ENCODE results near the gene RASGRF2.

Gene RASGRF2

DNA sequence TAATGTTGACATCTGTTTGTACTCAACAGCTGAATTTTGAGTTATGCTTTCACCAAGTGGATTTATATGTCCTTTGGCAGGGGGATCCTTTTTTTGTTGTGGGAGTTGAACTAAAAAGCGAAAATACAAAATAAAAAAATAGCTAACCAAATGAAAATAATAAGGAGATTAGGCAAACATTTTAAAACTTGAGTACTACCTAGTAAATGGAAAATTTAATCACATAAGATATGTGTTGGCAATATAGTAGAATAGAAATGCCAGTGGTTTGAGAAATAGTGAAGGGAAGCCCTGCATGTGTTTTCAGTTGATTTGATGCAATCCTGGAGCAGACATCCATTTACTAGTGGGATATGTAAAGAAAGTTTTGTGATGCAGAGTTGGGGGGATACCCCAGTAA, 98.0 kb downstream of the RASGRF2 start:
- Histone ChIP-seq H3K4me1 (ENCODE audit: control insufficient read depth, low read length) (no peaks in the 10 kb centered on the region), H3F3A (ENCODE audit: control insufficient read depth, insufficient read depth) (no peaks in the 10 kb centered on the region), H3K9me3 (ENCODE audit: control insufficient read depth, insufficient read depth, low read length) (no peaks in the 10 kb centered on the region), H3K27me3 (ENCODE audit: control insufficient read depth, low read length) (no peaks in the 10 kb centered on the region), H3K9me2 (replicated peaks; ENCODE audit: control insufficient read depth, low read length) (no peaks in the 10 kb centered on the region), H3K4me3 (ENCODE audit: low read length) (no peak overlapping the region), H3K4me2 (ENCODE audit: low read length) (no peak overlapping the region), H4K20me1 (ENCODE audit: control insufficient read depth, insufficient read depth, low read depth, low read length) (no peaks in the 10 kb centered on the region), H3K27ac (ENCODE audit: low read depth, low read length) (no peak overlapping the region), H3K79me2 (ENCODE audit: control insufficient read depth, low read length) (no peaks in the 10 kb centered on the region), H3K36me3 (ENCODE audit: control insufficient read depth, low read length) (no peaks in the 10 kb centered on the region)
- TF ChIP-seq EZH2phosphoT487 (IDR thresholded peaks at IDR 0.05; ENCODE audit: borderline replicate concordance, low read length) = no peak
- TF ChIP-seq, protein P1, sequence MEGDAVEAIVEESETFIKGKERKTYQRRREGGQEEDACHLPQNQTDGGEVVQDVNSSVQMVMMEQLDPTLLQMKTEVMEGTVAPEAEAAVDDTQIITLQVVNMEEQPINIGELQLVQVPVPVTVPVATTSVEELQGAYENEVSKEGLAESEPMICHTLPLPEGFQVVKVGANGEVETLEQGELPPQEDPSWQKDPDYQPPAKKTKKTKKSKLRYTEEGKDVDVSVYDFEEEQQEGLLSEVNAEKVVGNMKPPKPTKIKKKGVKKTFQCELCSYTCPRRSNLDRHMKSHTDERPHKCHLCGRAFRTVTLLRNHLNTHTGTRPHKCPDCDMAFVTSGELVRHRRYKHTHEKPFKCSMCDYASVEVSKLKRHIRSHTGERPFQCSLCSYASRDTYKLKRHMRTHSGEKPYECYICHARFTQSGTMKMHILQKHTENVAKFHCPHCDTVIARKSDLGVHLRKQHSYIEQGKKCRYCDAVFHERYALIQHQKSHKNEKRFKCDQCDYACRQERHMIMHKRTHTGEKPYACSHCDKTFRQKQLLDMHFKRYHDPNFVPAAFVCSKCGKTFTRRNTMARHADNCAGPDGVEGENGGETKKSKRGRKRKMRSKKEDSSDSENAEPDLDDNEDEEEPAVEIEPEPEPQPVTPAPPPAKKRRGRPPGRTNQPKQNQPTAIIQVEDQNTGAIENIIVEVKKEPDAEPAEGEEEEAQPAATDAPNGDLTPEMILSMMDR (IDR thresholded peaks at IDR 0.05; ENCODE audit: low read depth, low read length, poor library complexity, severe bottlenecking) = no peak

GRCh38 chr5:81065492-81065891, 105.3 kb downstream of the RASGRF2 start:
- Histone ChIP-seq H3K4me3 (ENCODE audit: low read length) (no peak overlapping the region), H3K27ac (ENCODE audit: low read depth, low read length) (no peak overlapping the region), H3K27me3 (ENCODE audit: control insufficient read depth, low read length) (peaks cover 6% of the 10 kb centered on the region; the same call in 1 of the 2 replicates), H3K4me1 (ENCODE audit: control insufficient read depth, low read length) (no peaks in the 10 kb centered on the region), H4K20me1 (ENCODE audit: control insufficient read depth, insufficient read depth, low read depth, low read length) (no peaks in the 10 kb centered on the region), H3K4me2 (ENCODE audit: low read length) (no peak overlapping the region), H3K9me3 (ENCODE audit: control insufficient read depth, insufficient read depth, low read length) (no peaks in the 10 kb centered on the region), H3K79me2 (ENCODE audit: control insufficient read depth, low read length) (no peaks in the 10 kb centered on the region), H3K9me2 (replicated peaks; ENCODE audit: control insufficient read depth, low read length) (no peaks in the 10 kb centered on the region), H3K36me3 (ENCODE audit: control insufficient read depth, low read length) (no peaks in the 10 kb centered on the region), H3F3A (ENCODE audit: control insufficient read depth, insufficient read depth) (no peaks in the 10 kb centered on the region)
- TF ChIP-seq, protein P1 (IDR thresholded peaks at IDR 0.05; ENCODE audit: low read depth, low read length, poor library complexity, severe bottlenecking) = no peak
- no peak for TF ChIP-seq EZH2phosphoT487 (IDR thresholded peaks at IDR 0.05; ENCODE audit: borderline replicate concordance, low read length)

DNA sequence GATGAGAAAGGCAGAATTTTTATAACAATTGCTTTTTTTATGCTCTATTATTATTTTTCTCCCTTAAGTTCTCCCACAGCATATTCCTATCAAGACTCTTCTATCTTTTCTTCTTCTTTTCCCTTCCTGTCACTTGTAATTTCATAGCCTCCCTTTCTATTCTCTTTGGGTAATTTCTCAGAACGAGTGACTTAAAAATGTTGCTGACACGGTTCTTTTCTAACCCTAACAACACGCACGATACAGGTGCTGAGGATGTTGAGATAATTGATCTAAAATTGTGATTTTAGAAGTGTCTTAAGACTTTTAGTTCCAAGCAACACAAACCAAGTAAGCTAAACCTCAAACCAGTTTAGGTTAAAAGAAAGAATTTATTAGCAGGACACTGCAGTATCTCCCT, 105.9 kb downstream of the RASGRF2 start:
- peaks cover 6% of the 10 kb centered on the region; the same call in 1 of the 2 replicates for H3K27me3 ChIP-seq (ENCODE audit: control insufficient read depth, low read length)
- no peaks in the 10 kb centered on the region for H3F3A ChIP-seq (ENCODE audit: control insufficient read depth, insufficient read depth)
- H4K20me1 ChIP-seq (ENCODE audit: control insufficient read depth, insufficient read depth, low read depth, low read length) = no peaks in the 10 kb centered on the region
- H3K27ac ChIP-seq (ENCODE audit: low read depth, low read length) = no peak overlapping the region
- no peaks in the 10 kb centered on the region for H3K4me1 ChIP-seq (ENCODE audit: control insufficient read depth, low read length)
- TF ChIP-seq EZH2phosphoT487 (IDR thresholded peaks at IDR 0.05; ENCODE audit: borderline replicate concordance, low read length) = no peak
- TF ChIP-seq, protein P1 (IDR thresholded peaks at IDR 0.05; ENCODE audit: low read depth, low read length, poor library complexity, severe bottlenecking) = no peak
- no peaks in the 10 kb centered on the region for H3K9me3 ChIP-seq (ENCODE audit: control insufficient read depth, insufficient read depth, low read length)
- H3K4me2 ChIP-seq (ENCODE audit: low read length) = no peak overlapping the region
- no peaks in the 10 kb centered on the region for H3K9me2 ChIP-seq (replicated peaks; ENCODE audit: control insufficient read depth, low read length)
- no peaks in the 10 kb centered on the region for H3K36me3 ChIP-seq (ENCODE audit: control insufficient read depth, low read length)
- no peaks in the 10 kb centered on the region for H3K79me2 ChIP-seq (ENCODE audit: control insufficient read depth, low read length)
- no peak overlapping the region for H3K4me3 ChIP-seq (ENCODE audit: low read length)
